ENCODE results near the gene CT45A7.
"Not testable (repeated sequence)": the region's sequence is repeated elsewhere in the genome, so short reads cannot be mapped to it uniquely, and the experiment has no call there.

DNA sequence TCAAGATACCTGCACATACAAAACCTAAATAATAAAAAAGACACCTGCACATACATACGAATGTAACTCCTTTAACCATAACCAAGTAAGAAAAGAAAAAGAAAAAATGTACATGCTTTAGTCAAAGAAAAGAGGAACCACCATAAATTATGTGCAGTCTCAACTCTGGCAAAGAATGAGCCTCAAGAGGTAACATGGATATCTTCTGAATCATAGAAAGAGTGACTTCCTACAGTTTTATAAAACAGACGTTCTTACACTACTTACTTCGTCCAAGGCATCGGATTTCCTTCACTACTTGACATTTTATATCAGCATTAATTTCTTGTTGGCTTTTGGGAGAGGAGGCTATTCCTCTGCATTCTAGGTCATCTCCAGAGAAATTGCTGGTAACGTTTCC, 45.7 kb upstream of the CT45A7 start:
- TF ChIP-seq CTCF, POLR2A, POLR2AphosphoS5, EP300 (IDR thresholded peaks at IDR 0.05): not testable (repeated sequence)
